ENCODE results near the gene OR52N1.

GRCh38 chr11:5737091-5737490, 54.0 kb downstream of the OR52N1 start:
- TF ChIP-seq CTCF (IDR thresholded peaks at IDR 0.05; ENCODE audit: low read depth, low read length, poor library complexity, severe bottlenecking) (no peak), EZH2phosphoT487 (IDR thresholded peaks at IDR 0.05; ENCODE audit: borderline replicate concordance, low read length) (no peak)
